GM12874 (cell line): ENCODE measurements around the gene RBP5.
A peak's percentile ranks its signal among the peaks of the same experiment; 100 is the strongest.

Experiments
- TF ChIP-seq, protein P1 (sequence below): IDR thresholded peaks from 2 replicates; pipeline ENCODE4 v1.5.1; 2011; ENCODE audit warnings: low read depth, mild to moderate bottlenecking, control low read depth, low read length, moderate library complexity; ENCODE audit not compliant: insufficient read depth

The RBP5 gene

DNA sequence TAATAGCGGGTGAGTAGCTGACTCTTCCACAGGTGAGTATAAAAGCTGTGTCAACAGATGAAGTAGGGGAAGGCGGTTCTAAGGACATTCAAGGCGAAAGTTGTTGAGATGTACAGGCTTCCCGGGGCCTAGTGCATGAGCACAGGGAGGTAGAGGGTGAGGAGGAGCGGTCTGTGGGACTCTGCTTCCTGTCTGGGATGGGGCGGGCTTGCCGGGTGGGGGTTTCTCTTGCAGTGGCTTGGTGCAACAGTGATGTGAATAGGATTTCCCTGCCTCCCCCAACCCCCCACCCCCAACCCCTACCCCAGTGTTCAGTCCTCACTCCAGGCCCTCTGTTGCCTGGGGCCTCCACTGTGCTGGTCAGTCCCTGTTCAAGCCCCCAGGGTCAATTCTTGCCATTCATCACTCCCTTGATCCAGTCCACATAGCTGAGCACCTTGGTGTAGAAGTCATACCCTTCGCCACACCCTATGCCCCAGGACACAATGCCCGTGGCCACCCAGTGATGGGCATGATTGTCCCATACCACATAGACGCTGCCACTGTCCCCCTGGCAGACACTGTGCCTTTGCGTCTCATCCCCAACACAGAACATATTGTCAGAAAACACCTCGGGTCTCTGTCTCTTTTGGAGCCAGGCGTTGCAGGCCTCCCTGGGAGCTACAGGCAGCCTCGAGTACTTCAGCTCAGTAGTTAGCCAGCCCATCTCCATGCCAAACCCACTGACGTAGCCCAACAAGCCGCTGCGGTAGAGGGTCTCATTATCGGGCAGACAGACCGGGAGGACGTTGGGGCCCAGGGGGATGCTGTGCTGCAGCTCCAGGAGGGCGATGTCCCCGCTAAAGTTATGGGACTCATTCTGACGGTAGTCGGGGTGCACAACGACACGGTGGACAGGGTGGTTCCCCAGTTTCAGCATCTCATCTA lies 32.4 kb downstream of the RBP5 start:
- TF ChIP-seq, protein P1, sequence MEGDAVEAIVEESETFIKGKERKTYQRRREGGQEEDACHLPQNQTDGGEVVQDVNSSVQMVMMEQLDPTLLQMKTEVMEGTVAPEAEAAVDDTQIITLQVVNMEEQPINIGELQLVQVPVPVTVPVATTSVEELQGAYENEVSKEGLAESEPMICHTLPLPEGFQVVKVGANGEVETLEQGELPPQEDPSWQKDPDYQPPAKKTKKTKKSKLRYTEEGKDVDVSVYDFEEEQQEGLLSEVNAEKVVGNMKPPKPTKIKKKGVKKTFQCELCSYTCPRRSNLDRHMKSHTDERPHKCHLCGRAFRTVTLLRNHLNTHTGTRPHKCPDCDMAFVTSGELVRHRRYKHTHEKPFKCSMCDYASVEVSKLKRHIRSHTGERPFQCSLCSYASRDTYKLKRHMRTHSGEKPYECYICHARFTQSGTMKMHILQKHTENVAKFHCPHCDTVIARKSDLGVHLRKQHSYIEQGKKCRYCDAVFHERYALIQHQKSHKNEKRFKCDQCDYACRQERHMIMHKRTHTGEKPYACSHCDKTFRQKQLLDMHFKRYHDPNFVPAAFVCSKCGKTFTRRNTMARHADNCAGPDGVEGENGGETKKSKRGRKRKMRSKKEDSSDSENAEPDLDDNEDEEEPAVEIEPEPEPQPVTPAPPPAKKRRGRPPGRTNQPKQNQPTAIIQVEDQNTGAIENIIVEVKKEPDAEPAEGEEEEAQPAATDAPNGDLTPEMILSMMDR: no peak

DNA sequence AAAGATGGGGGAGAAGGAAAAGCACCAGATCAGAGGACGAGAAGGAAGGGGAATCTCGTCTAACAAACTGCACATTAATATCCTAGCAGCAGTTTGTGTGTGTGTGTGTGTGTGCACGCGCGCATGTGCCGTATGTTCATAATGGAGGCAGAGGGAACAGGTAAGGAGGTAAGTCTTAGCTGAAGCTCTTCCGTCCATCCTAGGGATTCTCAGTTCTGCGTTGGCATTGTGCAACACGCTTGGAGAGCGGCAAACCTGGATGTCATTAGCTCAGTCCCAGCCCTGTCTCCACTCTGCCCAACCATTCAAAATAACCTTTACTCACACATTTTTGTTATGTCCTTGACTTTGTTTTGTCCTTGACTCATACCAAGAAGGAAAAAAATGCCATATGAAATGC lies 34.8 kb downstream of the RBP5 start:
- TF ChIP-seq, protein P1: no peak

DNA sequence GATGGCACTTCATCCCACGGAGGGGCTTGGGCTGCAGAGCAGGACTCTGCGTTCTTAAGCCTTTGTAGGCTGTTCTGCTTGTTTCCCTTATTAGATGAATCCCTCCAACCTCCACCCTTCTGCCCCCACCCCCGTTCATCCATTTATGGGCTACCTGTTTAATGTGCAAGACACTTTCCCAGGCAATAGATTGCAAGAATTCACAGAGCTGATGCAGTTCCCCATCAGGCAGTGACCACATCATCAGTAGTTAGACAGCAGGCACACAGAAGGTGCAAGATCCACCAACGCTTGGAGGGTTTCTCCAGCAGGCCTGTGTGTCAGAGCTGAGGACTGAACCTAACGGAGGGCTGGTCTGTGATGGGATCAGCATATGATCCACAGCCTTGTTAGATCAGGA lies 35.2 kb downstream of the RBP5 start:
- TF ChIP-seq, protein P1: no peak

DNA sequence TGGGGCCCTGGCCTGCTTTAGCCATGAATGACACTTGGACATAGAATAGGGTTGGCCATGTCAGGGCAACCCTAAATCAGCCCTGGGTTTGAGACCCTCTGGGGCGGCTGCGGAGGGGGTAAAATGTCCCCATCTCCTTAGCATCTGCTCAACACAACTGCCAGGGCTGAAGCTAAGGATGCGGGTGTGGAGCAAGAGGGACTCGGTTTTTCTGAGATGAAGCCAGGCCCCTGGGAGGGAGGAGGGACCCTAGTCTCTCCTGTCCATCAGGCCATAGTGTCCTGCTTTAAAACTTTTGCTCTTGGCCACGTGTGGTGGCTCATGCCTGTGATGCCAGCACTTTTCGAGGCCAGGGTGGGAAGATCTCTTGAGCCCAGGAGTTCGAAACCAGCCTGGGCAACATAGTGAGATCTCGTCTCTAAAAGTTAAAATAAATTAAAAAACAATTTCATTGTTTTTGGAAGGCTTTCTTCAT lies 35.7 kb downstream of the RBP5 start:
- TF ChIP-seq, protein P1: no peak

DNA sequence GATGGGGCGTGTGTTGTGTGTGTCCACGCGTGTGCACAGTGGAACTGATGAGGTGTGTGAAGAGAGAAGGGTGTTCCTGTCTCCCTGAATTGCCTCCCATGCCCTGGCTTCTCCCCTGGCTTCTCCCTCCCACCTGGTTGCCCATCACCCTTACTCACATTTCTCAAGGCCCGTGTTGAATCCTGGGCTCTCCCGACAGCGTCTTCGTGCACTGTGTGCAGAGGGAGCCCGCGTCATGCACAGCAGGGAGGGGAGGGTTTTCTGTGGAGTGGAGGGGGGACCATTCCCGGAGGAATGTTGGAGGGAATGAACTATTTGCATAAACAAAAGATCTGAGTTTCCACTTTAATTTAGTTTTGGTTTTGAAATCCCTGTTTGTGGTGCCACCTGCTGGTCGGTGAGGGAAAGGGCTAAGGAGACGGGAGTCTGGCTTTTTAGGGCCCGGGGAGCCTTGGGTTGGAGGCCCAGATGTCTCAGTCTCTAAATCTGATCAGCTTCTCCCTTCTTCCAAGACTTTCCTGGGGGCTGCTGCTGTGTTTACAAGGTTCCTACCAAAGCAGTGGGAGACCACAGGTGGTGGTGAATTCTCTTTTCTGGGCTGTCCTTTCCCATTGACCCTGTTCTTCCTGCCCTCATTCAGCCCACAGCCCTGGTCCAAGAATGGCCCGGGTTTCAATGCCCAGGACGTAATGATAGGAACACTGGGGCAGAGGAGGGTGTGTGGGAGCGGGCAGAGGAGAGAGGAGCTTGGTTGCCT lies 36.3 kb downstream of the RBP5 start, which contains the start of gene C1R:
C1R (minus strand) TSS at position 217 of the 757 bp plus-strand sequence; CDS start at position 160, 57 bp downstream.
- TF ChIP-seq, protein P1: peak; percentile 82

DNA sequence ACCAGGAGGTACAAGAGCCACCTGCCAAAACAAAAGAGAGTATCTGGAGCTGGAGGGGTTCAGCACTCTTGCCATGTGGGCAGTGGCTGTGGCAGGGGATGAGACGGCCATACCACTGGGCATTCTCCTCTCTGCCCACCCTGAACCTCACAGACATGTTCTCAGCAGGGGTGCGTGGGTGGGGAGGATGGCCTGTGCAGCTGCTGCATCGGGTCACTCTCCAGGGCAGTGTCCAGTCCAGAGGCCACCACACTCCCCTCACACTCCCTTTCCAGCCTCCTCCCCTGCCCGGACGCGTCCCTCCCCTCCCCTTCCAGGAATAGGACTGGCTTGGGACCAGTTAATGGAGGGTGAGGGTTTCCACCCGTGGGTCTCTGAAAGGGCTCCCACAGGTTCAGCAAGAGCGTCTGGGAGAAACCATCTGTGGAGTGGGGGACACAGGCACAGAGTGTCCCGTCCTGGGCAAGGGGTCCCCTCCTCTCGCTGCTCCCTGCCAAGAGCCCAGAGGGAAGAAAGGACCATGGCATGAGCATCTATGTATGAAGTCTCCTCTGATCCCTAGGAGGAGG lies 36.9 kb downstream of the RBP5 start:
- TF ChIP-seq, protein P1: no peak

DNA sequence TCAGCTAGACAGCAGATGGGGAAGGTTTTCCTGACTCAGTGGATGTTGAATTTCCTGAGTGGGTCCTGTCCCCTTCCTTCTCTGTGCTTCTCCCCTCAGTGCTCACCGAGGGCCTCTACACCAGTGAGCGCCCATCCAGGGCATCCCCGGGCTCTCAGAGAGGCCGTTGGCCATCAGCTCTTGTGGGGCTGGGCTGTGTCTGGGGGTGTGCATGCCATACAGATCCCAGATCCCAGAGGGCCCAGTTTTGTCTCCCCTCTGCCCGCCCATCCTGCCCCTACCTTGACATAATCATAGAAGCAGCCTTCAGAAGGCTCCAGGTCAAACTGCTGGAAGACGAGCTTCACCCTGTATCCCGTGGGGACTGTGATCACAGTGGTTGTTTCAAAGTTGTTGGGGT lies 37.5 kb downstream of the RBP5 start:
- TF ChIP-seq, protein P1: no peak
